H1 (cell line): ENCODE measurements around the gene NEO1. TPM values are rescaled to one million over a fixed set of nuclear protein-coding genes. Genes with fewer than 3 reads are reported as not detected.

Experiments
- RAD21 ChIP-seq, 2 experiments: IDR thresholded peaks in 1 of 2; conservative IDR thresholded peaks in 1 of 2; 2 replicates each; pipeline ENCODE4 v1.6.1; 2011; ENCODE audit warnings: low read depth in 2 of 2, low read length in 2 of 2, improper control_type of control experiment in 1 of 2, inconsistent platforms in 1 of 2, mild to moderate bottlenecking in 1 of 2, moderate library complexity in 1 of 2
- SIX5 ChIP-seq: IDR thresholded peaks from 2 replicates; pipeline ENCODE4 v1.6.1; 2011; ENCODE audit warnings: mild to moderate bottlenecking, low read depth, low read length
- SP4 ChIP-seq: IDR thresholded peaks from 2 replicates; pipeline ENCODE4 v1.6.1; 2012; ENCODE audit warnings: low read length, inconsistent platforms
- polyA plus RNA-seq, 7 experiments: library from polyadenylated mRNA; depleted of rRNA in 3 of 7; stranded (reverse) in 5 of 7; unstranded in 2 of 7; fragments of >200 nt in 5 of 7; fragments of 200-250 nt in 2 of 7; gene quantifications; 1 replicate in 5 of 7; 2 replicates in 1 of 7; 4 replicates in 1 of 7; pipeline versions ENCODE4 v1.2.1 to v1.2.3, GENCODE V29; 2011 to 2013; ENCODE audit warnings: missing spikeins in 2 of 7, mixed read lengths in 2 of 7
- total RNA-seq: library from RNA; stranded (reverse); fragmentation: NEBNext Ultra II Directional; extraction: Animal tissue kit (Norgen Biotek cat#: 25700); gene quantifications from 2 replicates; pipeline ENCODE4 v1.2.1, GENCODE V29; 2021
- TF ChIP-seq, protein P1 (sequence below): fragments of 300-600 bp; sonication (generic); IDR thresholded peaks from 2 replicates; pipeline ENCODE4 v1.7.1; 2012; ENCODE audit warnings: low read length, moderate library complexity, mild to moderate bottlenecking, inconsistent platforms; ENCODE audit not compliant: insufficient replicate concordance

The NEO1 gene
- total and polyA plus RNA-seq, 2 of the 8 experiments (the other 6 are each of a cell fraction or from before 2014, with no cell fraction given): 36.0 to 51.0 TPM

DNA sequence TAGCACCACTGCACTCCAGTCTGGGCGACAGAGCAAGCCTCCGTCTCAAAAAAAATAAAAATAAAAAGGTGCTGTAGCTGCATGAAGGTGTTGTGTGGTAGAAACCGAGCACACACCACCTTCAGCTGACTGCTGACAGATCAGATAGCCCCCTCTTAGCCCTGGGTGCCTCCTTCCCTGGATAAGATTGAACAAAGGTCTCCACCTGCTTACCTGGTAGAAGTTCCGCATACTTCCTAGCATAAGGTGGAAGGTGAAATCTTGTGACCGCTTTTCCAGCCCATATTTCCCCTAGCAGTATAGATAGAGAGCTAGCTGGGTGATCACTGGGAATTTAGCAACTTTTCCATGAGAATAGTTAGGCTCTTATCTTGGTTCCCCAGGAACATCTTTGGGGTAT lies 18.7 kb upstream of the NEO1 start (continued):
- TF ChIP-seq, protein P1, sequence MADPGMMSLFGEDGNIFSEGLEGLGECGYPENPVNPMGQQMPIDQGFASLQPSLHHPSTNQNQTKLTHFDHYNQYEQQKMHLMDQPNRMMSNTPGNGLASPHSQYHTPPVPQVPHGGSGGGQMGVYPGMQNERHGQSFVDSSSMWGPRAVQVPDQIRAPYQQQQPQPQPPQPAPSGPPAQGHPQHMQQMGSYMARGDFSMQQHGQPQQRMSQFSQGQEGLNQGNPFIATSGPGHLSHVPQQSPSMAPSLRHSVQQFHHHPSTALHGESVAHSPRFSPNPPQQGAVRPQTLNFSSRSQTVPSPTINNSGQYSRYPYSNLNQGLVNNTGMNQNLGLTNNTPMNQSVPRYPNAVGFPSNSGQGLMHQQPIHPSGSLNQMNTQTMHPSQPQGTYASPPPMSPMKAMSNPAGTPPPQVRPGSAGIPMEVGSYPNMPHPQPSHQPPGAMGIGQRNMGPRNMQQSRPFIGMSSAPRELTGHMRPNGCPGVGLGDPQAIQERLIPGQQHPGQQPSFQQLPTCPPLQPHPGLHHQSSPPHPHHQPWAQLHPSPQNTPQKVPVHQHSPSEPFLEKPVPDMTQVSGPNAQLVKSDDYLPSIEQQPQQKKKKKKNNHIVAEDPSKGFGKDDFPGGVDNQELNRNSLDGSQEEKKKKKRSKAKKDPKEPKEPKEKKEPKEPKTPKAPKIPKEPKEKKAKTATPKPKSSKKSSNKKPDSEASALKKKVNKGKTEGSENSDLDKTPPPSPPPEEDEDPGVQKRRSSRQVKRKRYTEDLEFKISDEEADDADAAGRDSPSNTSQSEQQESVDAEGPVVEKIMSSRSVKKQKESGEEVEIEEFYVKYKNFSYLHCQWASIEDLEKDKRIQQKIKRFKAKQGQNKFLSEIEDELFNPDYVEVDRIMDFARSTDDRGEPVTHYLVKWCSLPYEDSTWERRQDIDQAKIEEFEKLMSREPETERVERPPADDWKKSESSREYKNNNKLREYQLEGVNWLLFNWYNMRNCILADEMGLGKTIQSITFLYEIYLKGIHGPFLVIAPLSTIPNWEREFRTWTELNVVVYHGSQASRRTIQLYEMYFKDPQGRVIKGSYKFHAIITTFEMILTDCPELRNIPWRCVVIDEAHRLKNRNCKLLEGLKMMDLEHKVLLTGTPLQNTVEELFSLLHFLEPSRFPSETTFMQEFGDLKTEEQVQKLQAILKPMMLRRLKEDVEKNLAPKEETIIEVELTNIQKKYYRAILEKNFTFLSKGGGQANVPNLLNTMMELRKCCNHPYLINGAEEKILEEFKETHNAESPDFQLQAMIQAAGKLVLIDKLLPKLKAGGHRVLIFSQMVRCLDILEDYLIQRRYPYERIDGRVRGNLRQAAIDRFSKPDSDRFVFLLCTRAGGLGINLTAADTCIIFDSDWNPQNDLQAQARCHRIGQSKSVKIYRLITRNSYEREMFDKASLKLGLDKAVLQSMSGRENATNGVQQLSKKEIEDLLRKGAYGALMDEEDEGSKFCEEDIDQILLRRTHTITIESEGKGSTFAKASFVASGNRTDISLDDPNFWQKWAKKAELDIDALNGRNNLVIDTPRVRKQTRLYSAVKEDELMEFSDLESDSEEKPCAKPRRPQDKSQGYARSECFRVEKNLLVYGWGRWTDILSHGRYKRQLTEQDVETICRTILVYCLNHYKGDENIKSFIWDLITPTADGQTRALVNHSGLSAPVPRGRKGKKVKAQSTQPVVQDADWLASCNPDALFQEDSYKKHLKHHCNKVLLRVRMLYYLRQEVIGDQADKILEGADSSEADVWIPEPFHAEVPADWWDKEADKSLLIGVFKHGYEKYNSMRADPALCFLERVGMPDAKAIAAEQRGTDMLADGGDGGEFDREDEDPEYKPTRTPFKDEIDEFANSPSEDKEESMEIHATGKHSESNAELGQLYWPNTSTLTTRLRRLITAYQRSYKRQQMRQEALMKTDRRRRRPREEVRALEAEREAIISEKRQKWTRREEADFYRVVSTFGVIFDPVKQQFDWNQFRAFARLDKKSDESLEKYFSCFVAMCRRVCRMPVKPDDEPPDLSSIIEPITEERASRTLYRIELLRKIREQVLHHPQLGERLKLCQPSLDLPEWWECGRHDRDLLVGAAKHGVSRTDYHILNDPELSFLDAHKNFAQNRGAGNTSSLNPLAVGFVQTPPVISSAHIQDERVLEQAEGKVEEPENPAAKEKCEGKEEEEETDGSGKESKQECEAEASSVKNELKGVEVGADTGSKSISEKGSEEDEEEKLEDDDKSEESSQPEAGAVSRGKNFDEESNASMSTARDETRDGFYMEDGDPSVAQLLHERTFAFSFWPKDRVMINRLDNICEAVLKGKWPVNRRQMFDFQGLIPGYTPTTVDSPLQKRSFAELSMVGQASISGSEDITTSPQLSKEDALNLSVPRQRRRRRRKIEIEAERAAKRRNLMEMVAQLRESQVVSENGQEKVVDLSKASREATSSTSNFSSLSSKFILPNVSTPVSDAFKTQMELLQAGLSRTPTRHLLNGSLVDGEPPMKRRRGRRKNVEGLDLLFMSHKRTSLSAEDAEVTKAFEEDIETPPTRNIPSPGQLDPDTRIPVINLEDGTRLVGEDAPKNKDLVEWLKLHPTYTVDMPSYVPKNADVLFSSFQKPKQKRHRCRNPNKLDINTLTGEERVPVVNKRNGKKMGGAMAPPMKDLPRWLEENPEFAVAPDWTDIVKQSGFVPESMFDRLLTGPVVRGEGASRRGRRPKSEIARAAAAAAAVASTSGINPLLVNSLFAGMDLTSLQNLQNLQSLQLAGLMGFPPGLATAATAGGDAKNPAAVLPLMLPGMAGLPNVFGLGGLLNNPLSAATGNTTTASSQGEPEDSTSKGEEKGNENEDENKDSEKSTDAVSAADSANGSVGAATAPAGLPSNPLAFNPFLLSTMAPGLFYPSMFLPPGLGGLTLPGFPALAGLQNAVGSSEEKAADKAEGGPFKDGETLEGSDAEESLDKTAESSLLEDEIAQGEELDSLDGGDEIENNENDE: no peak
- TF ChIP-seq RAD21 (IDR thresholded peaks at IDR 0.05 in 1 of 2, conservative IDR thresholded peaks at IDR 0.05 in 1 of 2; ENCODE audit: low read depth in 2 of 2, low read length in 2 of 2) (no peak), SIX5 (no peak), SP4 (no peak)
